ENCODE data around the gene ISG20.

- TF ChIP-seq CTCF (optimal IDR thresholded peaks at IDR 0.05 in 1 of 3, IDR thresholded peaks at IDR 0.05 in 1 of 3, conservative IDR thresholded peaks at IDR 0.05 in 1 of 3; ENCODE audit: extremely low read depth in 1 of 3, insufficient read depth in 2 of 3, low read length in 3 of 3) (peak in 2 of 3 experiments; percentile 6 to 33), EZH2 (IDR thresholded peaks at IDR 0.05; ENCODE audit: low read length) (no peak)
Measured at GRCh38 chr15:88664151-88664778, 25.4 kb downstream of the ISG20 start.

Data from keratinocyte (primary cell).